Right forelimb (tissue), 1 donor: ENCODE results near the gene DQX1.
A peak's percentile ranks its signal among the peaks of the same experiment; 100 is the strongest.

ENCODE experiments used
- DNase-seq: peaks from one replicate; pipeline ENCODE4 v3.0.0-alpha.2; 2018

The DQX1 gene

GRCh38 chr2:74530239-74531187, 4.5 kb upstream of the DQX1 start:
- DNase-seq = peak; percentile 71

GRCh38 chr2:74529357-74530238, 3.6 kb upstream of the DQX1 start, which contains the start of the genes AUP1 and HTRA2:
AUP1 (minus strand) TSS chr2:74529706; CDS start chr2:74529629, 77 bp downstream.
HTRA2 (plus strand) TSS chr2:74529933; CDS start chr2:74530007, 74 bp downstream.
- DNase-seq = peak; percentile 99

GRCh38 chr2:74528600-74529356, 2.7 kb upstream of the DQX1 start:
- no peak for DNase-seq

GRCh38 chr2:74527741-74528140, 1.7 kb upstream of the DQX1 start:
- DNase-seq = no peak

GRCh38 chr2:74526649-74527230, 709 bp upstream of the DQX1 start:
- DNase-seq = no peak

- DNase-seq = no peak
Observed at GRCh38 chr2:74524955-74525716, 895 bp downstream of the DQX1 start.

- DNase-seq = no peak
Observed at GRCh38 chr2:74524005-74524404, 2.0 kb downstream of the DQX1 start.

GRCh38 chr2:74522516-74522915, 3.5 kb downstream of the DQX1 start:
- no peak for DNase-seq

GRCh38 chr2:74516650-74517049, 9.4 kb downstream of the DQX1 start:
- no peak for DNase-seq

GRCh38 chr2:74515981-74516633, 9.9 kb downstream of the DQX1 start:
- DNase-seq = peak; percentile 83

- DNase-seq = no peak
Observed at GRCh38 chr2:74515271-74515980, 10.6 kb downstream of the DQX1 start.

- DNase-seq = no peak
Observed at GRCh38 chr2:74514368-74515270, 11.4 kb downstream of the DQX1 start, which contains the start of gene TLX2. TLX2 (plus strand) TSS chr2:74514450; CDS start chr2:74514807, 357 bp downstream.

- DNase-seq = no peak
Observed at GRCh38 chr2:74513605-74514367, 12.2 kb downstream of the DQX1 start.

- DNase-seq = no peak
Observed at GRCh38 chr2:74512744-74513604, 13.1 kb downstream of the DQX1 start.

GRCh38 chr2:74511104-74511989, 14.7 kb downstream of the DQX1 start:
- no peak for DNase-seq

GRCh38 chr2:74510272-74510671, 15.8 kb downstream of the DQX1 start:
- no peak for DNase-seq
